A549 treated with Mapracorat at 1 μM for 4 hours (cell line): ENCODE data around the gene ANG. TPM values are rescaled to one million over a fixed set of nuclear protein-coding genes. Genes with fewer than 3 reads are reported as not detected.

Experiments
- total RNA-seq: library from RNA; stranded (reverse); fragments of 200-300 nt; extraction: Qiagen RNA extraction; gene quantifications from 5 replicates; pipeline ENCODE4 v1.2.3, GENCODE V29; 2022

Gene ANG
- 8.6 to 11.0 TPM (median 10.1 TPM) in 5 replicates for total RNA-seq

DNA sequence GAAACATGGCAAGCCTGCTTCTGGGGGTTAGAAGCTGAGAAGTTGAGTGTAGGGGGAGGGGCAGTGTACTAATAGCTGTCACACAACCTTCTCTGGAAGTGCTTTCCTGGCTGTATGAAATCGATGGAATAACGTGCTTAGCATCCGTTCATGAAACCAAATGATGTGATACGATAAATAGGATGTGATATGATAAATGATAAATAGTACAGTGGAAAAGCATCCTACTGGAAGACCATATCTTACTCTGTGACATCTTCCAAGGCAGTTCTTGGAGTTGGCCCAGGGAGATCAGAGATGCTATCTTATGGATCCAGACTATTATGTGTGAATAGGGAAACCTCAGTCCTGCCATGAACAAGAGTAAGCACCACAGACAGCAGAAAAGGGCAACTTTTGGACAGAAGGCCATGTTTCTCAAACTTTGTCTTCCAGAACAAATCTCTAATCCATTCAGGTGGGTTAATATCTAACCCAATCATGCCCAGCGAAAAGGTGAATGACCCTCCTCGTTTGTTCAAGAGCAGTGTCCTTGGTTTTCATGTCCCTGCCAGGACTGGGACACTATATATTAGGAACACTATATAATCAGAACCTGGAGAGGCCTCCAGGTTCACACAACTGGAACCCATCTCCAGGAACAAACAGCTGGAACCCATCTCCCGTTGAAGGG, at the start of gene ANG:
Gene ANG, plus strand, starts transcription at position 598 of the 673 bp plus-strand sequence. CDS start 4,801 bp downstream, outside the sequence.

DNA sequence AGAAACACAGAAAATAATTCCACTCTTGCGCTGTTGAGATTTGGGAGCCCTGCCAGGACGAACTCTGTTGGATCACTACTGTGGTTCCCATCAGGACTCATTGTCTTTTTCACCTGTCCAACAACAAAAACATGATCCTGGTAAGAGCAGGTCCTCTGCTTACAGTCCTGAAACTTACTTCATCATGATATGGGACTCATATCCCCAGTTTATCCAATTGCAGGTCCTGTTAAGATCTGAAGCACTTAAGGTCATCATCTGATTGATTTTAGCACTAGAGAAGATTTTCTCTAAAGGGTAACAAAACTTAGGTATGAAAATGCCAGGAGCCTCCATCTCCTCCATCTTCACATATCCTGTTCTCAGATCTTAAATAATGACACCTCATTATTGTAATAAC, 47.0 kb upstream of the ANG start, which contains the start of gene OR6S1:
Gene OR6S1, minus strand, starts transcription at position 101 of the 400 bp plus-strand sequence. Its CDS starts 0 bp downstream, at position 101.

DNA sequence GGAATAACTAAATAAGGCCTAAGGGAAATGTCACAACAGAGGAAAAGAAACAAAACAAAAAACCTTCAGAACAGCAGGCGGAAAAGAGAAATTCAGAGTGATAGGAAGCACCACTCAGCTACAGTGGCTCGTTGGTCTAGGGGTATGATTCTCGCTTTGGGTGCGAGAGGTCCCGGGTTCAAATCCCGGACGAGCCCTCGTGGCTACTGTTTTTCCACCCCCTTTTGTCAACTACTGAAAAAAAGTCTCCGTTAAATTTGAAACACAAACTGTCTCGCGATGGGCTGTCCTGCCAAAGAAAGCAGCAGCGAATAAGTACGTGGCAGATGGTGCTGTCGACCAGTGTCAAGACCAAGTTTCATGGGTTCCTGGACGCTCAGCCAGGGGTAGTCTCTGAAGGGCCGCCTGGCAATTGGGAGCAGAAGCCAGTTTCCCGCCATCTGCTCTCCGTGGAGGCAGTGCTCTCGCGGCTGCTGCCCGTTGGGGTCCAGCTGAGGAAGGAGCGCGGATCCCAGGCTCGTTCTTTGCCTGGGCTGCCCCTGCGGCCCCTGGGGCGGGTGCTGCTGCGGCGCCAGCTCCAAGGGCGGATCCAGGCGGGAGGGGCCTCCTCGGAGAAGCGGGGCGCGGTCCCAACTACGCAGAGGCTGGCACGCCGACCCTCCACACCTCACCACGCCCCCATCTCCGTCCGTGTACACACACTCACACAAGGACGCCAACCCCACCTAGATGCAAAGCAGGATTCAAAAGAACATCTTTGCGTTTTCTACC, 4.5 kb upstream of the ANG start, which contains the start of gene RNASE4:
Gene RNASE4, plus strand, starts transcription at position 670 of the 771 bp plus-strand sequence. CDS start 14,812 bp downstream, outside the sequence.

Other genes starting within 250 kb of the ANG start
- gene OSGEP, start 234.0 kb upstream of the ANG start, total RNA-seq = 22.0 to 28.1 TPM (median 24.1 TPM) in 5 replicates
- gene APEX1, start 233.5 kb upstream of the ANG start, total RNA-seq = 252 to 269 TPM (median 255 TPM) in 5 replicates
- 28.6 to 38.3 TPM (median 32.2 TPM) in 5 replicates for gene PIP4P1, start 227.3 kb upstream of the ANG start, total RNA-seq
- 144 to 181 TPM (median 147 TPM) in 5 replicates for gene PNP, start 219.4 kb upstream of the ANG start, total RNA-seq
- 0.15 to 0.39 TPM (median 0.27 TPM) in 5 replicates for gene RNASE10, start 183.2 kb upstream of the ANG start, total RNA-seq
- not detected in 5 replicates for gene RNASE9, start 127.7 kb upstream of the ANG start, total RNA-seq
- gene RNASE11, start 100.8 kb upstream of the ANG start, total RNA-seq = not detected in 5 replicates
- gene RNASE12, start 97.4 kb upstream of the ANG start, total RNA-seq = not detected in 5 replicates
- gene OR6S1, start 47.1 kb upstream of the ANG start, total RNA-seq = not detected in 5 replicates
- 6.0 to 9.3 TPM (median 6.5 TPM) in 5 replicates for gene RNASE4, start 4.2 kb upstream of the ANG start, total RNA-seq
- gene EDDM3A, start 57.1 kb downstream of the ANG start, total RNA-seq = not detected in 5 replicates
- not detected in 5 replicates for gene EDDM3B, start 79.6 kb downstream of the ANG start, total RNA-seq
- gene RNASE6, start 92.5 kb downstream of the ANG start, total RNA-seq = not detected in 5 replicates
- not detected in 5 replicates for gene RNASE1, start 114.1 kb downstream of the ANG start, total RNA-seq
- not detected in 5 replicates for gene RNASE3, start 202.6 kb downstream of the ANG start, total RNA-seq